HG03571 (cell line): ENCODE measurements around the gene SERPINB2.
A peak's percentile ranks its signal among the peaks of the same experiment; 100 is the strongest.

ENCODE experiments used
- ATAC-seq: cut with Tn5 transposase; IDR thresholded peaks from one replicate; pipeline ENCODE4 v1.9.1; 2021; ENCODE audit not compliant: unreplicated experiment

SERPINB2 gene

GRCh38 chr18:63887424-63887823 is at the start of gene SERPINB2:
Gene SERPINB2, plus strand, starts transcription at chr18:63887705. Its CDS starts 3,740 bp downstream, at chr18:63891445.
- ATAC-seq = no peak

GRCh38 chr18:63843008-63843407 is 44.5 kb upstream of the SERPINB2 start:
- no peak for ATAC-seq

- ATAC-seq = peak; percentile 55
Measured at GRCh38 chr18:63844254-63844653, 43.3 kb upstream of the SERPINB2 start.

- ATAC-seq = no peak
Measured at GRCh38 chr18:63848159-63848558, 39.3 kb upstream of the SERPINB2 start.

- ATAC-seq = peak; percentile 73
Measured at GRCh38 chr18:63850020-63850419, 37.5 kb upstream of the SERPINB2 start.

- no peak for ATAC-seq
Measured at GRCh38 chr18:63850636-63851035, 36.9 kb upstream of the SERPINB2 start.

GRCh38 chr18:63858456-63858855 is 29.0 kb upstream of the SERPINB2 start:
- ATAC-seq = no peak

GRCh38 chr18:63859781-63860475 is 27.6 kb upstream of the SERPINB2 start:
- no peak for ATAC-seq

GRCh38 chr18:63860531-63860930 is 27.0 kb upstream of the SERPINB2 start:
- ATAC-seq = no peak

- ATAC-seq = no peak
Measured at GRCh38 chr18:63867368-63868125, 20.0 kb upstream of the SERPINB2 start.

- ATAC-seq = no peak
Measured at GRCh38 chr18:63868546-63868945, 19.0 kb upstream of the SERPINB2 start.

GRCh38 chr18:63869374-63869773 is 18.1 kb upstream of the SERPINB2 start:
- no peak for ATAC-seq

GRCh38 chr18:63869851-63870250 is 17.7 kb upstream of the SERPINB2 start:
- no peak for ATAC-seq

- ATAC-seq = no peak
Measured at GRCh38 chr18:63871836-63872235, 15.7 kb upstream of the SERPINB2 start.

GRCh38 chr18:63872586-63872985 is 14.9 kb upstream of the SERPINB2 start:
- no peak for ATAC-seq

GRCh38 chr18:63878343-63878742 is 9.2 kb upstream of the SERPINB2 start:
- no peak for ATAC-seq

- no peak for ATAC-seq
Measured at GRCh38 chr18:63878925-63879324, 8.6 kb upstream of the SERPINB2 start.

- no peak for ATAC-seq
Measured at GRCh38 chr18:63879709-63880108, 7.8 kb upstream of the SERPINB2 start.

- no peak for ATAC-seq
Measured at GRCh38 chr18:63881851-63882250, 5.7 kb upstream of the SERPINB2 start.

GRCh38 chr18:63882333-63883141 is 5.0 kb upstream of the SERPINB2 start:
- ATAC-seq = no peak

GRCh38 chr18:63883617-63884016 is 3.9 kb upstream of the SERPINB2 start:
- no peak for ATAC-seq
